ENCODE data around the gene SMTNL2. TPM values are rescaled to one million over a fixed set of nuclear protein-coding genes. Genes with fewer than 3 reads are reported as not detected.
"Not testable (repeated sequence)": the region's sequence is repeated elsewhere in the genome, so short reads cannot be mapped to it uniquely, and the experiment has no call there.

The SMTNL2 gene
- total RNA-seq, 1 donor: not detected

DNA sequence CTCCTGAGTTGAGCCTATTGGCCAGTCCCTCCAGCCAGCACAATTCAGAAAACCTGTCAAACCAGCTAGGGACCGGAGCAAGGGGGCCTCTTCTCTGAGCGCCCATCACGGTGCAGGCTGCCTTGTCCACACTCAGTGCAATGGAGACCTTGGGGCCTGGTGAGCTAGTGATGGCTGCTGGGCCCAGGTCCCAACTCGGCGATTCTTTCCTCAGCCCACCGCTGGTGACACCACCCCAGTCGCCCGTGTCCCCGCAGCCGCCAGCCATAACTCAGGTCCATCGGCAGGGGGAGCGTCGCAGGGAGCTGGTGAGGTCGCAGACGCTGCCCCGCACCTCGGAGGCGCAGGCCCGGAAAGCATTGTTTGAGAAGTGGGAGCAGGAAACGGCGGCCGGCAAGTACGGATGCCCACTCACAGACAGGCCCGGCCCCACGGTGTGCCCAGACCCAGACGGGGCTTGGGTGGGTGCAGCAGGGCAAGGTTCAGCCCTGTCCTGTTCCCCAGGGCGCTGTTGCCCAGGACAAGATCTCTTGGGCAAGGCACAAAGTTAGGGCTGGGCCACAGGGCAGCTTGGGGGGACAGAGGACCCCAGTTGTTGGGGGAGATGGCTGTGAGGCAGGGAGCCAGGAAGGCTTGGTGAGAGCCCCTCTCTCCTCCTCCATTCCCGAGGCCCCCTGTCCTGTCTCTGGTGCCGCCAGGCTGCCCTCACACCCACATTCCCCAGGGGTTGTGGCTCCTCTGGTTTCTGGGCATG is 10.8 kb downstream of the SMTNL2 start:
- H3K27me3 ChIP-seq (ENCODE audit: insufficient read depth, low read length): no peaks in the 10 kb centered on the region
- H3K9me3 ChIP-seq (ENCODE audit: low read depth, low read length): no peaks in the 10 kb centered on the region
- no peak overlapping the region for H3K4me3 ChIP-seq (ENCODE audit: low read length)
- peaks cover 5% of the 10 kb centered on the region for H3K4me1 ChIP-seq (ENCODE audit: insufficient read depth, low read length)

DNA sequence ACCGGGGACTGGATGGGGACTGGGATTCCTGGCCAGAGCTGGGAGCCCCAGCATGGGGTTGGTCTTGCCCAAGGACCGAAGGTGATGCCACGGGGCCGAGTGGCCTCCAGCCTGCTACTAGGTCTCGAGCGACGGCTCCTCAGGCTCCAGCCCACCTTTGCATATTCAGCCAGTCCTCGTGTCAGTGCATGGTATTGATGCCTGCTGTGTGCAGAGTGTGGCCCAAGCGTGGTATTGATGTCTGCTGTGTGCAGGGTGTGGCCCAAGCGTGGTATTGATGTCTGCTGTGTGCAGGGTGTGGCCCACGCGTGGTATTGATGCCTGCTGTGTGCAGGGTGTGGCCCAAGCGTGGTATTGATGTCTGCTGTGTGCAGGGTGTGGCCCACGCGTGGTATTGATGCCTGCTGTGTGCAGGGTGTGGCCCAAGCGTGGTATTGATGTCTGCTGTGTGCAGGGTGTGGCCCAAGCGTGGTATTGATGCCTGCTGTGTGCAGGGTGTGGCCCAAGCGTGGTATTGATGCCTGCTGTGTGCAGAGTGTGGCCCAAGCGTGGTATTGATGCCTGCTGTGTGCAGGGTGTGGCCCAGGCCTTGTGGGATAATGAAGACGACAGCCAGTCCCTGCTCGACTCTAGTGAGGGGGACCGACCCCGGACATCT is 11.5 kb downstream of the SMTNL2 start:
- H3K9me3 ChIP-seq (ENCODE audit: low read depth, low read length); H3K27me3 ChIP-seq (ENCODE audit: insufficient read depth, low read length): not testable (repeated sequence)

DNA sequence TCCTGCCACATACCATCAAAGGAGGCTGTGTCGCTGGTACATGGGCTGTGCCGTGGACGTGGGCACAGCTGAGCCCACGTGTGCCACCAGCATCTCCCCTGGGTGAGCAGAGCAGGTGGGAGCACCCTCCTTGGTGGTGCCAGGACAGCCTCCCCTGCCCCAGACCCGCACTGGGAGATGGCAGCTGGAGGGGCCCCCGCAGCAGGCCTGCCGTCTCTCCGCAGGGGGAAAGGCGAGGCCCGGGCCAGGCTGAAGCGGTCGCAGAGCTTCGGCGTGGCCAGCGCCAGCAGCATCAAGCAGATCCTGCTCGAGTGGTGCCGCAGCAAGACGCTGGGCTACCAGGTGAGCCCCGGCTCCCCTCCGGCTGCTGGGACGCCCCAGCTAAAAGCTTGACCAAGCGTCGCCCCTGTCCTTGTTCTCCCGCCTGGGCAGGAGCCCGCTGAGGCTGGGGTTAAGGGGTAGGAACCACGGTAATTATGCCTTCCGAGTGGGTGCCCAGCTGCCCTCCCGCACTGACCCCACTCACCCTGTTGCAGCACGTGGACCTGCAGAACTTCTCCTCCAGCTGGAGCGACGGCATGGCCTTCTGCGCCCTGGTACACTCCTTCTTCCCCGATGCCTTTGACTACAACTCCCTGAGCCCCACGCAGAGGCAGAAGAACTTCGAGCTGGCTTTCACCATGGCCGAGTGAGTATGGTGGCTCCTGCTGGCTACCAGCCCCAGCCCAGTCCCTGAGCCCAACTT is 12.5 kb downstream of the SMTNL2 start:
- Histone ChIP-seq H3K4me3 (ENCODE audit: low read length) (no peak overlapping the region), H3K27me3 (ENCODE audit: insufficient read depth, low read length) (no peaks in the 10 kb centered on the region), H3K9me3 (ENCODE audit: low read depth, low read length) (no peaks in the 10 kb centered on the region), H3K4me1 (ENCODE audit: insufficient read depth, low read length) (peaks cover 5% of the 10 kb centered on the region)

More for the DNA sequence above, 11.5 kb downstream of the SMTNL2 start:
- H3K4me1 ChIP-seq (ENCODE audit: insufficient read depth, low read length); H3K4me3 ChIP-seq (ENCODE audit: low read length): not testable (repeated sequence)

DNA sequence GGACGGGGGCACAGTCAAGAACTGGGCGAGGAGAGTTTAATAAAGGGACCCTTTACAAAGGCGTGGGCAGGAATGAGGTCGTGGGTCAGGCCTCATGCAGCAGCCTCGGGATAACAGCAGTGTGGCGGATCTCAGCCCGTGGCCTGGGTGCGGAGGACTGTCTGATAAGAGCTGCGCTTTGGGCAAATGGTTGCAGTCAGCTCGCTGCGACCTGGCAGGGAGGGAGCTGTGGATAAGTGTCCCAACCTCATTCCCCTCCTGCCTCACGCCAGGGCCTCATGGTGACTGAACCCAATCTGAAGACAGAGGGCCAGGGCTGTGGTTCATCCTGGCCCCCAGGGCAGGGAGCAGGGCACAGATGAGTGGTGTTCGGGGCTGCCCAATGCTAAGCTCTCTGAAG is 13.6 kb downstream of the SMTNL2 start:
- Histone ChIP-seq H3K4me1 (ENCODE audit: insufficient read depth, low read length) (peaks cover 5% of the 10 kb centered on the region), H3K27me3 (ENCODE audit: insufficient read depth, low read length) (no peaks in the 10 kb centered on the region), H3K4me3 (ENCODE audit: low read length) (no peak overlapping the region), H3K9me3 (ENCODE audit: low read depth, low read length) (no peaks in the 10 kb centered on the region)

DNA sequence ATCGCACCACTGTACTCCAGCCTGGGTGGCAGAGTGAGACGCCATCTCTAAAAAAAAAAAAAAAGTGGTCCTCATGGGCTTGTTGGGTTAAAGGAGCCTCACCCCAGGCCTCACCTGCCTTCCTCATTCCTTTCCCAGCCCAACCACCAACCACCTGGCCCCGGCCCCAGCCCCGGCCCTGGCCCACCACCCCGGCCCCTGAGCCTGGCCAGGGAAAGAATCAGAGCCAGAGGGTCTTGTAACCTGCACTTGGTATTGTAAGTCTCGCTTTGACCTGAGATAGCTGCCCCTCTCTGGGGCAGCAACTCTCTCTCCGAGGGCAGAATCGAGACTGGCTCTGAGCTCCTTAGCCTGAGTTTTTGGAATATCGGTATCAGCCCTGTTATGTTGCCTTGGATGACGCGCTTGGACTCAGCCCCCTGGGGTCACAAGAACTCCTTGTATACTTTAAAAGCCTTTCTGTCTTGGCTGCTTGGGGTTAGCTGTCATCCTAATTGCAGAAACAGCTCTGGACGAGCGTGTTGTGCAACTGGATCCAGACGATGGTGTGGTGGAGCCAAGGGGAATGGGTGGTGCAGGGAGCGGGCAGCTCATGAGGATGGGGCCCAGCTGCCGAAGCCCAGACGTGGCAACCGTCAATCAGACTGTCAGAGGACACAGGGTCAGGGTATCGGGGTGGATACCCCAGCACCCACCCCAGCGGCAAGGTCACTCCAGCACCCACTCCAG is 14.6 kb downstream of the SMTNL2 start:
- no peaks in the 10 kb centered on the region for H3K27me3 ChIP-seq (ENCODE audit: insufficient read depth, low read length)
- no peak overlapping the region for H3K4me3 ChIP-seq (ENCODE audit: low read length)
- H3K4me1 ChIP-seq (ENCODE audit: insufficient read depth, low read length): peaks cover 5% of the 10 kb centered on the region
- no peaks in the 10 kb centered on the region for H3K9me3 ChIP-seq (ENCODE audit: low read depth, low read length)

DNA sequence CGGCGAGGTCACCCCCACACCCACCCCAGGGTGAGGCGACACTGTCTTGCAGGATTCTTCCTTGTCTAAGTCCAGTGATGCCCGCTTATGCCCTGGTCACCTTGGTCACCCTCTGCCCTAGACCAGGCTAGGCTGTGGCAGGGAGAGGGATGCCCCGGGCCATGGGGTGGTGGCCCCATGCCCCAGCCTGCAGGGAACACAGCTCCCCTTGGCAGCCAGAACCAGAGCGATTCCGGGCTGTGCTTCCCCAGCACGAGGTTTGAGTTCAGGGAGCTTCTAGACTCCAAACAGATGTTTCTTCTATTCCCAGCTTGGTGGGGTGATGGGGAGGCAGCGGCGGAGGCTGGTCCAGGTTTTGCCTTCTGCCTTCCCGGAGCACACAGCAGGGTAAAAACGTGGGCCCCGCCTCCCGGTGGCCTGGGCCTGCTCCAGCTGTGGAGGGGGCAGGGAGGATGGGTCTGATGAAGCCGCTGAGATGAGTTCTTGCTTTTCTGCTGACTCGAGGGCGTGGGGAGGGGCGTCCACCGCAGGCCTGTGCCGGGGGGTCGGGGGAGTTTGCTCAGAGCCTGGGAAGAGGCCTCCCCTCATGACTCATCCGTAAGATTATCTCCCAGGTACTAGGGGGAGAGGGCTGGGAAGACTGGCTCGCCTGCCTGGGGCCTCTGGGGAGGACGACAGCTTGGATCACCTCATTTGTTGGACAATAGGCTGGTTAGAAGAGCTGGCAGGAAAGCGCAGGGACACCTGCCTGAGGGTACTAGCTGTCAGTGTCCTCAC is 15.4 kb downstream of the SMTNL2 start:
- Histone ChIP-seq H3K4me1 (ENCODE audit: insufficient read depth, low read length) (peaks cover 5% of the 10 kb centered on the region), H3K9me3 (ENCODE audit: low read depth, low read length) (no peaks in the 10 kb centered on the region), H3K4me3 (ENCODE audit: low read length) (no peak overlapping the region), H3K27me3 (ENCODE audit: insufficient read depth, low read length) (no peaks in the 10 kb centered on the region)

DNA sequence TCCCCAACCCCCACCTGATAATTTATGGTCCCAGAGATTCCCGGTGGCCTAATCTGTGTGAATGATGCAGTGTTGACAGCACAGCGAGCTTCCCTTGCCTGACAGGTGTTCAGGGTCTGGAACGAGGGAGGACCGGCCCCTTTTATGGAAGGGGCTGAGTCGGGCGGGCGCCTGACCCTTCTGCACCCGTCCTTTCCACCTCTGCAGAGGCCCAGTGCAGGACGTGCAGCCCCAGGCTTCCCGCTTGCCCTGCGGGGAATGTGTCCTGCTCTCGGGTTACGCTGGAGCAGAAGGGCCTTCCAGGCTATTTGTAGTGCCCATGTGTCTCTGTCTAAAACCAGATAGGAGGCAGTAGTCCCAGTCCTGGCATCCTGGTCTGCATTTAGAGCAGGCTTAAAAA is 16.2 kb downstream of the SMTNL2 start:
- no peaks in the 10 kb centered on the region for H3K27me3 ChIP-seq (ENCODE audit: insufficient read depth, low read length)
- H3K9me3 ChIP-seq (ENCODE audit: low read depth, low read length): no peaks in the 10 kb centered on the region
- H3K4me1 ChIP-seq (ENCODE audit: insufficient read depth, low read length): no peaks in the 10 kb centered on the region
- no peak overlapping the region for H3K4me3 ChIP-seq (ENCODE audit: low read length)

DNA sequence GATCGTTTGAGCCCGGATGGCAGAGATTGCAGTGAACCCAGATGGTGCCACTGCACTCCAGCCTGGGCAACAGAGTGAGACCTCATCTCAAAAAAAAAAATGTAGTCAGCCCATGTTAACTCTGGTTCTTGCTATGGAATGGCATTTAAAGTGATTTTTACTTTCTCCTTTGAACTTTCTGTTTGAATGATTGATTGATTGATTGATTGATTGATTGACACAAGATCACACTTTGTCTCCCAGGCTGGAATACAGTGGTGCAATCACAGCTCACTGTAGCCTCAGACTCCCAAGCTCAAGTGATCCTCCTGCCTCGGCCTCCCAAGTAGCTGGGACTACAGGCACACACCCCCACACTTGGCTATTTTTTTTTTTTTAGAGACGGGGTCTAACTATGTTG is 17.0 kb downstream of the SMTNL2 start:
- H3K9me3 ChIP-seq (ENCODE audit: low read depth, low read length): no peaks in the 10 kb centered on the region
- no peaks in the 10 kb centered on the region for H3K4me1 ChIP-seq (ENCODE audit: insufficient read depth, low read length)
- no peaks in the 10 kb centered on the region for H3K27me3 ChIP-seq (ENCODE audit: insufficient read depth, low read length)
- H3K4me3 ChIP-seq (ENCODE audit: low read length): no peak overlapping the region

DNA sequence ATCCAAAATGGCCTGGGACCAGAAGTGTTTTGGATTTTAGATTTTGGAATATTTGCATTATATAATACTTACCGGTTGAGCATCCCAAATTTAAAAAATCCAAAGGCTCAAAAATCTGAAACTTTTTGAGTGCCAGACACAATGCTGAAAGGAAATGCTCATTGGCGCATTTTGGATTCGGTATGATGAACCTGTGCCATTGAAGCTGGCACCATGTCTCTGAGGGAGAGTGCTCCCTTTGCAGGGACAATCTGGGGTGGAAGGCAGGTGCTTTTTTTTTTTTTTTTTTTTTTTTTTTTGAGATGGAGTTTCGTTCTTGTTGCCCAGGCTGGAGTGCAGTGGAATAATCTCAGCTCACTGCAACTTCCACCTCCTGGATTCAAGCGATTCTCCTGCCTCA is 17.7 kb downstream of the SMTNL2 start:
- Histone ChIP-seq H3K4me1 (ENCODE audit: insufficient read depth, low read length) (peaks cover under 1% of the 10 kb centered on the region), H3K27me3 (ENCODE audit: insufficient read depth, low read length) (no peaks in the 10 kb centered on the region), H3K4me3 (ENCODE audit: low read length) (no peak overlapping the region), H3K9me3 (ENCODE audit: low read depth, low read length) (no peaks in the 10 kb centered on the region)

DNA sequence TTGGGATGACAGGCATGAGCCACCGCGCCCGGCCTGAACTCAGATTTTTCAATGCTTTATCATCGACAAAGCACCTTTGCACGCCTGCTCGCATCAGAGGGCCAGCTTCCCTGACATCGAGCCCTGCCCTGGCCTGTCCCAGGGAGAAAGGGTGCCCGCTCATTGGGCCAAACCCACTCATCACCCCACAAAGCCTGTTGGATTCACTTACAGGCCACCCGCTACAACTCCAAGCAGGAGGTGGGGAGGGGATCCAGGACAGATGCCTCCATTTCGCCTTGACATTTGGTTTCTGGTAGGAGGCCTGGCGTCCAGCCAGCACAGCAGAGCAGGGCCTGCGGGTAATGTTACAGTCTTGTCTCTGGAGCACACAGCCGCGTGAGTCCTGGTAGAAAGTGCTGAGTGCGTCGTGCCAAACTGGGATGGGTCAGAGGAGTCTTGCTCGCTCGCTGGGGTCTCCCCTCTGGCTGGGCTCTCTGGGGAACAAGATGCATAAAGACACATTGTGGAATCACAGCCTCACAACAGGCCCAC is 19.8 kb downstream of the SMTNL2 start:
- Histone ChIP-seq H3K4me1 (ENCODE audit: insufficient read depth, low read length) (peaks cover 16% of the 10 kb centered on the region), H3K4me3 (ENCODE audit: low read length) (no peak overlapping the region), H3K27me3 (ENCODE audit: insufficient read depth, low read length) (no peaks in the 10 kb centered on the region), H3K9me3 (ENCODE audit: low read depth, low read length) (no peaks in the 10 kb centered on the region)

DNA sequence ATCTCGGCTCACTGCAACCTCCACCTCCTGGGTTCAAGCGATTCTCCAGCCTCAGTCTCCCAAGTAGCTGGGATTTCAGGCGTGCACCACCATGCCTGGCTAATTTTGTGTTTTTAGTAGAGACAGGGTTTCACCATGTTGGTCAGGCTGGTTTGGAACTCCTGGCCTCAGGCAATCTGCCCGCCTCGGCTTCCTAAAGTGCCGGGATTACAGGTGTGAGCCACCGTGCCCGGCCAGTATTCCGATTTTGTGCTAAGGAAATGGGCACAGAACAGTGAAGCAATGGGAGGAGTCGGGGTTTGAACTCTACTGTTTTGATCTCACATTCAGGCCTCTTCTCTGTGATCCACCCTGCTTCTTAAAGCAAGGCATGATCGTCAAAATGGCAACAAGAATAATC is 20.4 kb downstream of the SMTNL2 start:
- peaks cover 16% of the 10 kb centered on the region for H3K4me1 ChIP-seq (ENCODE audit: insufficient read depth, low read length)
- H3K4me3 ChIP-seq (ENCODE audit: low read length); H3K27me3 ChIP-seq (ENCODE audit: insufficient read depth, low read length); H3K9me3 ChIP-seq (ENCODE audit: low read depth, low read length): not testable (repeated sequence)

DNA sequence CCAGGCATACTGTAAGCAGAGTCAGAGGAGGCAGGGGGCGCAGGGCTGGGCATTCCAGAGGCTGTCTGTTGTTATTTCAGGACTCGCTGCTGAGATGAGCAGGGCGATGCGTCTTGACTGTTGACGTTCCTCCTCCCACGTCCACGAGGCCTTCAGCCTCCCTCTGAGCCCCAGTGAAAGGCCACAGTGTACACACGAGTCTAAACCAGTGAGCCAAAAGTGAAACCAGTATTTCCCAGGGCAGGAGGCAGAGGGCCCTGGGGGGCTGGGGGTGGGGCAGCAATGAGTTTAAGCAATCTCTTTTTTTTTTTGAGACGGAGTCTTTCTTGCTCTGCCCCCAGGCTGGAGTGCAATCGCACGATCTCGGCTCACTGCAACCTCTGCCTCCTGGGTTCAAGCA is 21.5 kb downstream of the SMTNL2 start:
- Histone ChIP-seq H3K9me3 (ENCODE audit: low read depth, low read length) (no peaks in the 10 kb centered on the region), H3K4me3 (ENCODE audit: low read length) (no peak overlapping the region), H3K4me1 (ENCODE audit: insufficient read depth, low read length) (peaks cover 16% of the 10 kb centered on the region), H3K27me3 (ENCODE audit: insufficient read depth, low read length) (no peaks in the 10 kb centered on the region)

DNA sequence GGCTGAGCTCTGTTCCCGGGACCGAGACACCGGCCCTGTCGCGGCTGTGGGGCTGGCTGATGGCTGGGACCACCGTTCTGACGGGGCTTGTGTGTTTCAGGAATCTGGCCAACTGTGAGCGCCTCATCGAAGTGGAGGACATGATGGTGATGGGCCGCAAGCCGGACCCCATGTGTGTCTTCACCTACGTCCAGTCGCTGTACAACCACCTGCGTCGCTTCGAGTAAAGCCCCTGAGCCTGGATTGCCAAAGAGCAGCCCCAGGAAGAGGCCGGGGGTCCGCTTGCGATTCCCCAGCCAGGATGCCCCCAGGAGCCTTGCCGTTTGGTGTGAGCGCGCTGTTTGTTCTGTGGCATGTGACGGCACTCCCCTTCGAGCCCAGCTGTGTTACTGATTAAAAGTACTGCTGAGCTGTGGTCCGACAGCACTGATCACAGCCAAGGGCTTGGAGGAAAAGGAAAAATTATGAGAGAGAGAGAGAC is 23.0 kb downstream of the SMTNL2 start:
- Histone ChIP-seq H3K27me3 (ENCODE audit: insufficient read depth, low read length) (no peaks in the 10 kb centered on the region), H3K4me1 (ENCODE audit: insufficient read depth, low read length) (peaks cover 16% of the 10 kb centered on the region), H3K4me3 (ENCODE audit: low read length) (no peak overlapping the region), H3K9me3 (ENCODE audit: low read depth, low read length) (no peaks in the 10 kb centered on the region)

DNA sequence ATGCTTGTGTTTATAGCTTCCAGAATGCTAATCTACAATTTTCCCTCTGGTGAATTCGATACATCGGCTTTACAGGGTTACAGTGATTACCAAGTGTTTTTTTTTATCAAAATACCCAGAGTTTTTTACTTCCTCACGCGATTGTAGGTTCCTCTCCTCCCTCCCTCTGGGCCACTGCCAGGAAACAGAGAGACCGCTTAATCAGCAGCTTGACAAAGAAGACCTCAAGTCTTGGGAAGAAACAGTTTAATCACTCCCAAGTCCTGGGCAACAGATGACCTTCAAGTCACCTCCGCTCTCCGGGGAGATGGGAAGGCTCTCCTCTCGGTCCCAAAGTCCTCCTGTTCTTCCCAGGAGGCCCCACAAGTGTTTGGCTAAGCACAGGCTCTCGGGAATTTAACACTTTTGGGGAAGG is 23.5 kb downstream of the SMTNL2 start:
- H3K27me3 ChIP-seq (ENCODE audit: insufficient read depth, low read length): no peaks in the 10 kb centered on the region
- H3K9me3 ChIP-seq (ENCODE audit: low read depth, low read length): no peaks in the 10 kb centered on the region
- H3K4me3 ChIP-seq (ENCODE audit: low read length): no peak overlapping the region
- peaks cover 16% of the 10 kb centered on the region for H3K4me1 ChIP-seq (ENCODE audit: insufficient read depth, low read length)
